ENCODE data around the gene ANKRD33. TPM values are rescaled to one million over a fixed set of nuclear protein-coding genes. Genes with fewer than 3 reads are reported as not detected.

Gene ANKRD33
- total RNA-seq, 4 donors from 2014 or later: 0.70 TPM; not detected in 3

DNA sequence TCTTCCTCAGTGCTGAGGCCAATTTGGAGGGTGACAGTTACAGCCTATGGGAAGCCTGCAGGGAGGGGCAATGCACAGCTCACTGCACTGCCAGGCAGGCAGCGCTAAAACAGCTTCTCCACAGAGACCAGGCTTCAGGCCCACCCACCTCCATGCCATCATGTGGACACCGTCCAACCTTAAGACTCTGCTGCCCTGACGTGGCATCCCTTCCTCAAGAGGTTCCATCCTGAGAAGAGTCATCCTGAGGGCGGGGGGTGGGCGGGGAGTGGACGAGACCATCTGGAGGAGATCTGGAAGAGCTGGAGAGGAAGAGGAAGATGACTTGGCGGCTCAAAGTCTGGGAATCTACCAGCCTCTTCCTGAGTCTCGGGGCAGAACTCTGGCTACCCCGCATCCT, 11.0 kb downstream of the ANKRD33 start:
- Histone ChIP-seq H3K4me3 (no peak overlapping the region), H3K27ac (peak overlapping the region in 1 of 4 donors; percentile 52), H3K36me3 (no peaks in the 10 kb centered on the region), H3K9me3 (no peaks in the 10 kb centered on the region), H3K4me1 (peaks cover 0 to 34% (median 0%) of the 10 kb centered on the region in 3 donors), H3K27me3 (peaks cover 0 to 3% (median 0%) of the 10 kb centered on the region in 4 donors)
- DNase-seq: no peak
- TF ChIP-seq, protein P1, sequence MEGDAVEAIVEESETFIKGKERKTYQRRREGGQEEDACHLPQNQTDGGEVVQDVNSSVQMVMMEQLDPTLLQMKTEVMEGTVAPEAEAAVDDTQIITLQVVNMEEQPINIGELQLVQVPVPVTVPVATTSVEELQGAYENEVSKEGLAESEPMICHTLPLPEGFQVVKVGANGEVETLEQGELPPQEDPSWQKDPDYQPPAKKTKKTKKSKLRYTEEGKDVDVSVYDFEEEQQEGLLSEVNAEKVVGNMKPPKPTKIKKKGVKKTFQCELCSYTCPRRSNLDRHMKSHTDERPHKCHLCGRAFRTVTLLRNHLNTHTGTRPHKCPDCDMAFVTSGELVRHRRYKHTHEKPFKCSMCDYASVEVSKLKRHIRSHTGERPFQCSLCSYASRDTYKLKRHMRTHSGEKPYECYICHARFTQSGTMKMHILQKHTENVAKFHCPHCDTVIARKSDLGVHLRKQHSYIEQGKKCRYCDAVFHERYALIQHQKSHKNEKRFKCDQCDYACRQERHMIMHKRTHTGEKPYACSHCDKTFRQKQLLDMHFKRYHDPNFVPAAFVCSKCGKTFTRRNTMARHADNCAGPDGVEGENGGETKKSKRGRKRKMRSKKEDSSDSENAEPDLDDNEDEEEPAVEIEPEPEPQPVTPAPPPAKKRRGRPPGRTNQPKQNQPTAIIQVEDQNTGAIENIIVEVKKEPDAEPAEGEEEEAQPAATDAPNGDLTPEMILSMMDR (IDR thresholded peaks at IDR 0.05): no peak
- TF ChIP-seq POLR2A (IDR thresholded peaks at IDR 0.05): no peak
- intact Hi-C loops (cut with DNase I): loop anchor here (10.0 kb wide), 1 partner anchor 86 kb away; no protein-coding TSS in a partner anchor
- WGBS, 2 donors: 62 to 74% methylated on average over 5 to 8 of the region's 9 CpGs

DNA sequence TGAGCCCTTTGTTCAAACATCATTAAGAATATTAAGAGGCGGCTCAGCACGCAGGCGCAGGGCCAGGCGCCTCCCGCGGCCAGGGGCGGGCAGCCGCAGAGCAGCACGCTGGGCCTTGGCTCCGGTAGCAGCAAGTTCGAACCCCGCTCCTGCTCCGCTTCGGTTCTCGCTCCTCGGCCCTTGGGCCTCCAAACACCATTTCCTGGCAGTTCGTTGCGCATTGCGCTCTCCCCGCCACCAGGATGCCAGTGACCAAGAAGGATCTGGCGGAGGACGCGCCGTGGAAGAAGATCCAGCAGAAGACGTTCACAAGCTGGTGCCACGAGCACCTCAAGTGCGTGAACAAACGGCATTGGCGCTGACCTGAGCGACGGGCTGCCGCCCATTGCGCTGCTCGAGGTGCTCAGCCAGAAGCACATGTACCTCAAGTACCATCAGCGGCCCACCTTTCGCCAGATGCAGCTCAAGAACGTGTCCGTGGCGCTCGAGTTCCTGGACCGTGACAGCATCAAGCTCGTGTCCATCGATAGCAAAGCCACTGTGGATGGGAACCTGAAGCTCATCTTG, 12.5 kb downstream of the ANKRD33 start:
- no peaks in the 10 kb centered on the region for H3K9me3 ChIP-seq
- intact Hi-C loops (cut with DNase I): no loop called here

DNA sequence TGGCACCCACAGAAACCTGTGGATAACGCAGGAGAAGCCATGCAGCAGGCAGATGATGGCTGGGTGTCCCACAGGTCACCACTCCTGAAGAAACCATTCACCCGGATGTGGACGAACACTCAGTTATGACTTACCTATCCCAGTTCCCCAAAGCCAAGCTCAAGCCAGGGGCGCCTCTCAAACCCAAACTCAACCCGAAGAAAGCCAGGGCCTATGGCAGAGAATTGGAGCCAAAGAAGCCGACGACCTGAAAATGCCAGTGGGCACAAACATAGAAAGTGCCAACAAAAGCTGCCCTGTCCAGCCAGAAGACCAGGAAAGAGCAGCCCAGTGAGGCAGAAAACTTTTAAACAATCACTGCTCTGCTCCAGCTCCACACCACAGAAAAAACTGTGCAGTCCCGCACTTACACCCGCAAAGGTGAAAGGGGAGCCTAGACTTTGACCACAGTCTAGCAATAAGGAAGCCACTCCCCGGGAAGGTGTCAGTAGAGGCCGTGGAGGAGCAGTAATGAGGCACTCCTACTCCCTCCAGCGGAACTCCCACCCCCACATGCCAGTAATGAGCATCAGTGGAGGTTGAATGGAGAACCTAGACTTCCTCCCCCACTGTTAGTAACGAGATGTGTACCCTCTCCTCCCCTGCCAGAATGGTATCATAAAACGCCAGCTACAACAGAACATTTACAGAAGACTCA, 13.4 kb downstream of the ANKRD33 start:
- no peaks in the 10 kb centered on the region for H3K9me3 ChIP-seq
- H3K36me3 ChIP-seq: no peaks in the 10 kb centered on the region
- whole genome bisulfite sequencing, 2 donors: 73 to 80% methylated on average over 7 to 9 of the region's 14 CpGs
- no peak overlapping the region for H3K27ac ChIP-seq
- no peak for DNase-seq
- no peak overlapping the region for H3K4me3 ChIP-seq
- peaks cover 0 to 2% (median 0%) of the 10 kb centered on the region in 4 donors for H3K27me3 ChIP-seq
- peaks cover 6 to 34% (median 8%) of the 10 kb centered on the region in 3 donors for H3K4me1 ChIP-seq
- no peak for TF ChIP-seq POLR2A (IDR thresholded peaks at IDR 0.05)
- TF ChIP-seq, protein P1 (IDR thresholded peaks at IDR 0.05): no peak
- intact Hi-C loops (cut with DNase I): no loop called here

More for the DNA sequence above, 12.5 kb downstream of the ANKRD33 start:
- Histone ChIP-seq H3K27ac (no peak overlapping the region), H3K36me3 (no peaks in the 10 kb centered on the region), H3K4me1 (peaks cover 3 to 33% (median 7%) of the 10 kb centered on the region in 3 donors), H3K27me3 (no peaks in the 10 kb centered on the region), H3K4me3 (no peak overlapping the region)
- DNase-seq: no peak
- 92 to 96% methylated on average over 31 to 41 of the region's 43 CpGs for WGBS, 2 donors
- TF ChIP-seq, protein P1 (IDR thresholded peaks at IDR 0.05): no peak
- no peak for TF ChIP-seq POLR2A (IDR thresholded peaks at IDR 0.05)

DNA sequence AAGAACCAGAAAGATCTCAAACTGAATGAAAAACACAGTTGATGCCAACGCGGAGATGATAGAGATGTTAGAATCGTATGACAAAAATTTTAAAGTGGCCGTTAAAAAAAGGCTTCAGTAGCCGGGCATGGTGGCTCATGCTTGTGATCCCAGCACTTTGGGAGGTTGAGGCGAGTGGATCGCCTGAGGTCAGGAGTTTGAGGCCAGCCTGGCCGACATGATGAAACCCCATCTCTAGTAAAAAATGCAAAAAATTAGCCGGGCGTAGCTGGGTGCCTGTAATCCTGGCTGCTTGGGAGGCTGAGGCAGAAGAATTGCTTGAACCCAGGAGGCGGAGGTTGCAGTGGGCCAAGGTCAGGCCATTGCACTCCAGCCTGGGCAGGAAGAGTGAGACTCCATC, 14.0 kb downstream of the ANKRD33 start:
- TF ChIP-seq, protein P1 (IDR thresholded peaks at IDR 0.05): no peak
- no peak for TF ChIP-seq POLR2A (IDR thresholded peaks at IDR 0.05)
- Histone ChIP-seq H3K36me3 (no peaks in the 10 kb centered on the region), H3K4me1 (peaks cover 11 to 34% (median 13%) of the 10 kb centered on the region in 3 donors), H3K27me3 (peaks cover 0 to 8% (median 0%) of the 10 kb centered on the region in 4 donors), H3K4me3 (no peak overlapping the region), H3K9me3 (no peaks in the 10 kb centered on the region), H3K27ac (no peak overlapping the region)
- 88 to 89% methylated on average over 11 of the region's 11 CpGs for WGBS, 2 donors
- intact Hi-C loops (cut with DNase I): no loop called here
- no peak for DNase-seq

DNA sequence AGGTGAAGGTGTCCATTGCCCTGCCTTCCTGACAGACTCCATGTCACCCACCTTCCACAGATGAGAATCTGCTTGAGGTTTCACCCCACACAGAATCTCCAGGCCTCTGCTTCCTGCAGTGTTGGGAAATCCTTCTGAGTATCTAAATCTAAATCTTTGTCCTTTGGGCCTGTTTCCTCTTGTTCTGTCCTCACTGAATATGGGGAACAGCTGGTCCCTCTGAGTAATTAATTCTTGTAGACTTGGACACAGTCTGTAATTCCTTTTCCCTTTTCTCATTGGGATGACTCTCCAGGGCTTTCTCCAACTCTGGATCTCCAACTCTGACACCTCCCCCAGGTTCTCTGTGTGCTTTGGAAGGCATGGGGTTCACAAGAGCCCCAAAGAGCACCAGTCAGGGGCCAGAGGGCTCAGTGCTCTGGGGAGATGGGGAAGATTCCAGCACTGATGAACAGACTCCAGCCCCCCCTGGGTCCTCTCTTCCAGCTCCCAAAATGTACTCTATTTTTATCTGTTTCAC, 17.1 kb downstream of the ANKRD33 start:
- peak overlapping the region; percentile 26 to 95 (median 88) for H3K27ac ChIP-seq
- TF ChIP-seq, protein P1 (IDR thresholded peaks at IDR 0.05): no peak
- TF ChIP-seq POLR2A (IDR thresholded peaks at IDR 0.05): no peak
- DNase-seq: no peak
- peak overlapping the region in 1 of 4 donors; percentile 35 for H3K4me3 ChIP-seq
- intact Hi-C loops (cut with DNase I): no loop called here
- H3K36me3 ChIP-seq: no peaks in the 10 kb centered on the region
- peaks cover 0 to 34% (median 4%) of the 10 kb centered on the region in 4 donors for H3K27me3 ChIP-seq
- H3K4me1 ChIP-seq: peaks cover 13 to 42% (median 17%) of the 10 kb centered on the region in 3 donors
- H3K9me3 ChIP-seq: no peaks in the 10 kb centered on the region

Measured in esophagus squamous epithelium (tissue), 5 donors.